Parathyroid adenoma (tissue), 2 donors: ENCODE results near the gene CEMIP.

ENCODE experiments used
- H2AFZ ChIP-seq: fragments of 300-600 bp; sonication (generic); one replicate; pipeline ENCODE4 v1.7.0; 2017; ENCODE audit warnings: antibody characterized with exemption, mild to moderate bottlenecking
- H3K27ac ChIP-seq: fragments of 300-600 bp; sonication (generic); one replicate; pipeline ENCODE4 v1.7.0; 2017
- H3K27me3 ChIP-seq: fragments of 300-600 bp; sonication (generic); one replicate; pipeline ENCODE4 v1.7.0; 2017; ENCODE audit warnings: low read length; ENCODE audit not compliant: control insufficient read depth, insufficient read depth
- H3K36me3 ChIP-seq: fragments of 300-600 bp; sonication (generic); one replicate; pipeline ENCODE4 v1.7.0; 2017; ENCODE audit warnings: low read length; ENCODE audit not compliant: control insufficient read depth, insufficient read depth
- H3K4me1 ChIP-seq: fragments of 300-600 bp; sonication (generic); one replicate; pipeline ENCODE4 v1.7.0; 2017; ENCODE audit warnings: control low read depth
- H3K4me2 ChIP-seq: fragments of 300-600 bp; sonication (generic); one replicate; pipeline ENCODE4 v1.7.0; 2017; ENCODE audit warnings: low read length
- H3K4me3 ChIP-seq: fragments of 300-600 bp; sonication (generic); one replicate; pipeline ENCODE4 v1.7.0; 2017; ENCODE audit warnings: low read depth, low read length
- H3K79me2 ChIP-seq: fragments of 300-600 bp; sonication (generic); one replicate; pipeline ENCODE4 v1.7.0; 2017; ENCODE audit warnings: control low read depth
- H3K9ac ChIP-seq: fragments of 300-600 bp; sonication (generic); one replicate; pipeline ENCODE4 v1.7.0; 2017; ENCODE audit warnings: mild to moderate bottlenecking
- H3K9me3 ChIP-seq: fragments of 300-600 bp; sonication (generic); one replicate; pipeline ENCODE4 v1.7.0; 2017; ENCODE audit warnings: low read length; ENCODE audit not compliant: control insufficient read depth
- CTCF ChIP-seq: fragments of 300-600 bp; sonication (generic); IDR thresholded peaks from one replicate; pipeline ENCODE4 v1.7.0; 2017; ENCODE audit warnings: antibody characterized with exemption, mild to moderate bottlenecking
- donor health status: primary hyperparathyroidism.

CEMIP gene

GRCh38 chr15:80789796-80790195 is 10.6 kb downstream of the CEMIP start:
- Histone ChIP-seq H3K4me1 (no peaks in the 10 kb centered on the region), H3K4me2 (no peak overlapping the region), H2AFZ (no peak overlapping the region), H3K79me2 (no peaks in the 10 kb centered on the region), H3K9me3 (no peaks in the 10 kb centered on the region), H3K27ac (no peak overlapping the region), H3K9ac (no peak overlapping the region), H3K4me3 (no peak overlapping the region), H3K36me3 (no peaks in the 10 kb centered on the region), H3K27me3 (no peaks in the 10 kb centered on the region)
- no peak for TF ChIP-seq CTCF

GRCh38 chr15:80790236-80790635 is 11.1 kb downstream of the CEMIP start:
- Histone ChIP-seq H3K9me3 (no peaks in the 10 kb centered on the region), H3K27ac (no peak overlapping the region), H3K4me1 (no peaks in the 10 kb centered on the region), H3K4me2 (no peak overlapping the region), H3K27me3 (no peaks in the 10 kb centered on the region), H3K4me3 (no peak overlapping the region), H2AFZ (no peak overlapping the region), H3K79me2 (no peaks in the 10 kb centered on the region), H3K9ac (no peak overlapping the region), H3K36me3 (no peaks in the 10 kb centered on the region)
- no peak for TF ChIP-seq CTCF

GRCh38 chr15:80791004-80791403 is 11.8 kb downstream of the CEMIP start:
- Histone ChIP-seq H3K4me2 (no peak overlapping the region), H3K79me2 (no peaks in the 10 kb centered on the region), H2AFZ (no peak overlapping the region), H3K27me3 (no peaks in the 10 kb centered on the region), H3K36me3 (no peaks in the 10 kb centered on the region), H3K9ac (no peak overlapping the region), H3K4me3 (no peak overlapping the region), H3K9me3 (no peaks in the 10 kb centered on the region), H3K4me1 (no peaks in the 10 kb centered on the region), H3K27ac (no peak overlapping the region)
- TF ChIP-seq CTCF, result no peak

- Histone ChIP-seq H3K79me2 (no peaks in the 10 kb centered on the region), H3K36me3 (no peaks in the 10 kb centered on the region), H3K27ac (no peak overlapping the region), H3K9ac (no peak overlapping the region), H3K9me3 (no peaks in the 10 kb centered on the region), H3K4me3 (no peak overlapping the region), H2AFZ (no peak overlapping the region), H3K4me1 (peaks cover 6% of the 10 kb centered on the region), H3K4me2 (no peak overlapping the region), H3K27me3 (no peaks in the 10 kb centered on the region)
- TF ChIP-seq CTCF, result no peak
These were observed 17.2 kb downstream of the CEMIP start for GRCh38 chr15:80796407-80796806.

- Histone ChIP-seq H3K36me3 (no peaks in the 10 kb centered on the region), H3K4me2 (no peak overlapping the region), H3K4me3 (no peak overlapping the region), H3K9ac (no peak overlapping the region), H3K79me2 (no peaks in the 10 kb centered on the region), H3K27me3 (no peaks in the 10 kb centered on the region), H3K4me1 (peaks cover 6% of the 10 kb centered on the region), H3K27ac (no peak overlapping the region), H3K9me3 (no peaks in the 10 kb centered on the region), H2AFZ (no peak overlapping the region)
- no peak for TF ChIP-seq CTCF
These were observed 19.7 kb downstream of the CEMIP start for GRCh38 chr15:80798911-80799310.
